H1 (cell line): ENCODE measurements around the gene PCNX3. TPM values are rescaled to one million over a fixed set of nuclear protein-coding genes. Genes with fewer than 3 reads are reported as not detected.

Experiments
- CTCF ChIA-PET: fragments of 300-600 bp; sonication (Branson Sonifier 250); formaldehyde crosslinking; loops from one replicate; lab custom pipeline; 2021; ENCODE audit not compliant: partially characterized antibody; lab: Charles Lee
- POLR2A ChIA-PET: fragments of 300-600 bp; sonication (Branson Sonifier 250); formaldehyde crosslinking; loops from one replicate; lab custom pipeline; 2021; ENCODE audit warnings: inconsistent platforms; ENCODE audit not compliant: partially characterized antibody; lab: Charles Lee
- DNase-seq, 2 experiments: peaks; one replicate each; pipeline versions ENCODE4 v3.0.0 to v3.0.0-alpha.2; 2010 to 2022; ENCODE audit warnings: low spot score in 2 of 2, low read depth in 1 of 2, mixed read lengths in 1 of 2
- FAIRE-seq: peaks from 2 replicates; lab custom pipeline; 2011; peaks lifted over from hg19 to GRCh38; lab: Jason Lieb, UNC
- H2AFZ ChIP-seq: 2 replicates; pipeline ENCODE4 v1.8.1; 2012; ENCODE audit warnings: low read length, inconsistent platforms
- H2AK5ac ChIP-seq: 2 replicates; pipeline ENCODE4 v1.6.1; 2013; ENCODE audit warnings: low read depth, low read length
- H2BK120ac ChIP-seq: replicated peaks from 2 replicates; pipeline ENCODE3; 2013; ENCODE audit warnings: low read depth, low read length, inconsistent platforms
- H2BK12ac ChIP-seq: 2 replicates; pipeline ENCODE4 v1.6.1; 2013; ENCODE audit warnings: low read depth, low read length
- H2BK15ac ChIP-seq: 2 replicates; pipeline ENCODE4 v1.6.1; 2013; ENCODE audit warnings: low read length
- H2BK20ac ChIP-seq: 2 replicates; pipeline ENCODE4 v1.6.1; 2013; ENCODE audit warnings: low read length
- H2BK5ac ChIP-seq: 2 replicates; pipeline ENCODE4 v1.6.1; 2013; ENCODE audit warnings: low read depth, low read length
- H3K14ac ChIP-seq: 2 replicates; pipeline ENCODE4 v1.6.1; 2013; ENCODE audit warnings: inconsistent platforms; ENCODE audit not compliant: insufficient read length
- H3K18ac ChIP-seq: 2 replicates; pipeline ENCODE4 v1.6.1; 2013; ENCODE audit warnings: low read length; ENCODE audit errors: extremely low read depth
- H3K23ac ChIP-seq: 2 replicates; pipeline ENCODE4 v1.6.1; 2013; ENCODE audit warnings: inconsistent platforms; ENCODE audit not compliant: insufficient read length
- H3K23me2 ChIP-seq: 2 replicates; pipeline ENCODE4 v1.6.1; 2013; ENCODE audit warnings: low read depth, low read length
- H3K27ac ChIP-seq: 2 replicates; pipeline ENCODE4 v1.6.1; 2011; ENCODE audit warnings: low read depth, low read length, inconsistent platforms
- H3K27me3 ChIP-seq, 4 experiments: replicated peaks in 1 of 4; 1 replicate in 1 of 4; 2 replicates in 3 of 4; pipeline versions ENCODE4 v1.6.1 to v1.8.1; 2011 to 2013; ENCODE audit warnings: low read length in 3 of 4, mild to moderate bottlenecking in 3 of 4, inconsistent platforms in 2 of 4, mixed read lengths in 2 of 4, moderate library complexity in 1 of 4; ENCODE audit not compliant: control insufficient read depth in 3 of 4, insufficient read depth in 3 of 4; ENCODE audit errors: extremely low read depth in 1 of 4
- H3K36me3 ChIP-seq, 4 experiments: 2 replicates each; pipeline versions ENCODE4 v1.6.1 to v1.8.1; 2011 to 2013; ENCODE audit warnings: mild to moderate bottlenecking in 4 of 4, low read length in 3 of 4, moderate library complexity in 2 of 4, control low read depth in 1 of 4, inconsistent platforms in 1 of 4; ENCODE audit not compliant: insufficient read depth in 4 of 4, control insufficient read depth in 2 of 4
- H3K4ac ChIP-seq: replicated peaks from 2 replicates; pipeline ENCODE3; 2013; ENCODE audit warnings: low read length, low read depth, mixed read lengths, inconsistent platforms; ENCODE audit not compliant: insufficient read length
- H3K4me1 ChIP-seq, 4 experiments: replicated peaks in 1 of 4; 1 replicate in 1 of 4; 2 replicates in 3 of 4; pipeline versions ENCODE4 v1.6.1 to v1.8.1; 2011 to 2013; ENCODE audit warnings: low read length in 3 of 4, inconsistent platforms in 2 of 4, mixed read lengths in 1 of 4; ENCODE audit not compliant: insufficient read depth in 4 of 4, control insufficient read depth in 3 of 4
- H3K4me2 ChIP-seq, 2 experiments: 2 replicates each; pipeline versions ENCODE4 v1.6.1 to v1.8.1; 2011 to 2013; ENCODE audit warnings: low read depth in 2 of 2, low read length in 2 of 2, control low read depth in 1 of 2, inconsistent platforms in 1 of 2, mild to moderate bottlenecking in 1 of 2; ENCODE audit not compliant: insufficient read depth in 1 of 2
- H3K4me3 ChIP-seq, 4 experiments: fragments of 200-600, 300-600 bp in 1 of 4; sonication (generic), shearing (Covaris generic), sonication (Bioruptor Twin) in 1 of 4; 2 replicates each; pipeline versions ENCODE4 v1.5.1 to v1.8.1; 2011 to 2016; ENCODE audit warnings: low read length in 4 of 4, low read depth in 3 of 4, control low read depth in 2 of 4, inconsistent platforms in 2 of 4, mild to moderate bottlenecking in 2 of 4, mixed read lengths in 1 of 4, moderate library complexity in 1 of 4; ENCODE audit not compliant: insufficient read depth in 2 of 4; ENCODE audit errors: extremely low read depth in 1 of 4
- H3K56ac ChIP-seq: replicated peaks from 2 replicates; pipeline ENCODE3; 2013; ENCODE audit warnings: low read depth, mild to moderate bottlenecking, mixed read lengths, low read length, inconsistent platforms; ENCODE audit not compliant: insufficient read length
- H3K79me1 ChIP-seq: 2 replicates; pipeline ENCODE4 v1.6.1; 2013; ENCODE audit warnings: low read depth, low read length, control low read depth
- H3K79me2 ChIP-seq, 2 experiments: 2 replicates each; pipeline versions ENCODE4 v1.6.1 to v1.8.1; 2012 to 2013; ENCODE audit warnings: low read length in 2 of 2, mild to moderate bottlenecking in 2 of 2, inconsistent platforms in 1 of 2; ENCODE audit not compliant: insufficient read depth in 2 of 2, control insufficient read depth in 1 of 2
- H3K9ac ChIP-seq, 4 experiments: replicated peaks in 1 of 4; 1 replicate in 1 of 4; 2 replicates in 3 of 4; pipeline versions ENCODE4 v1.6.1 to v1.8.1; 2011 to 2013; ENCODE audit warnings: low read depth in 3 of 4, low read length in 3 of 4, control low read depth in 2 of 4, mild to moderate bottlenecking in 2 of 4, moderate library complexity in 2 of 4, inconsistent platforms in 1 of 4; ENCODE audit errors: extremely low read depth in 1 of 4
- H3K9me3 ChIP-seq, 2 experiments: 2 replicates each; pipeline versions ENCODE4 v1.6.1 to v1.8.1; 2012 to 2013; ENCODE audit warnings: mild to moderate bottlenecking in 2 of 2, moderate library complexity in 2 of 2, control low read depth in 1 of 2, inconsistent platforms in 1 of 2, low read depth in 1 of 2, low read length in 1 of 2, mixed read lengths in 1 of 2; ENCODE audit not compliant: insufficient read depth in 2 of 2
- H4K20me1 ChIP-seq, 2 experiments: replicated peaks in 1 of 2; 2 replicates each; pipeline versions ENCODE3 to v1.8.1; 2011 to 2013; ENCODE audit warnings: inconsistent platforms in 2 of 2, low read length in 2 of 2, mild to moderate bottlenecking in 1 of 2; ENCODE audit not compliant: insufficient read depth in 2 of 2, control insufficient read depth in 1 of 2
- H4K5ac ChIP-seq: 2 replicates; pipeline ENCODE4 v1.6.1; 2013; ENCODE audit warnings: low read length, low read depth, mixed read lengths, inconsistent platforms; ENCODE audit not compliant: insufficient read length
- H4K8ac ChIP-seq: 2 replicates; pipeline ENCODE4 v1.8.0; 2013; ENCODE audit warnings: mild to moderate bottlenecking, moderate library complexity, low read length, inconsistent platforms; ENCODE audit not compliant: insufficient read depth; ENCODE audit errors: extremely low read depth
- H4K91ac ChIP-seq: replicated peaks from 2 replicates; pipeline ENCODE3; 2013; ENCODE audit warnings: low read length, mixed read lengths, inconsistent platforms; ENCODE audit not compliant: insufficient read length
- CBX8 ChIP-seq: fragments of 300-800, 300-1000 bp; sonication (generic); IDR thresholded peaks from 2 replicates; pipeline ENCODE4 v1.7.1; 2016; ENCODE audit warnings: low read depth, low read length, borderline replicate concordance
- CEBPB ChIP-seq: IDR thresholded peaks from 2 replicates; pipeline ENCODE4 v1.6.1; 2012; ENCODE audit warnings: low read depth, low read length
- CHD1 ChIP-seq: IDR thresholded peaks from 2 replicates; pipeline ENCODE4 v1.6.1; 2012; ENCODE audit warnings: low read depth, low read length, improper control_type of control experiment
- E2F6 ChIP-seq: IDR thresholded peaks from 2 replicates; pipeline ENCODE4 v1.6.1; 2012; ENCODE audit warnings: inconsistent platforms
- EZH2 ChIP-seq: fragments of 200-600 bp; sonication (generic); IDR thresholded peaks from 2 replicates; pipeline ENCODE4 v1.7.1; 2012; ENCODE audit warnings: low read depth, mild to moderate bottlenecking, moderate library complexity, low read length, inconsistent platforms; ENCODE audit not compliant: severe bottlenecking
- GABPA ChIP-seq: IDR thresholded peaks from 2 replicates; pipeline ENCODE4 v1.6.1; 2011; ENCODE audit warnings: mild to moderate bottlenecking, low read length, moderate library complexity, borderline replicate concordance; ENCODE audit not compliant: insufficient read depth
- JUN ChIP-seq: IDR thresholded peaks from 2 replicates; pipeline ENCODE4 v1.6.1; 2011; ENCODE audit warnings: low read depth, mild to moderate bottlenecking, improper control_type of control experiment, low read length
- SP4 ChIP-seq: IDR thresholded peaks from 2 replicates; pipeline ENCODE4 v1.6.1; 2012; ENCODE audit warnings: low read length, inconsistent platforms
- SRF ChIP-seq: IDR thresholded peaks from 2 replicates; pipeline ENCODE4 v1.6.1; 2011; ENCODE audit warnings: mild to moderate bottlenecking, low read depth, low read length, moderate library complexity
- TAF1 ChIP-seq: IDR thresholded peaks from 2 replicates; pipeline ENCODE4 v1.6.1; 2011; ENCODE audit warnings: mild to moderate bottlenecking, low read depth, low read length
- TCF12 ChIP-seq: IDR thresholded peaks from 2 replicates; pipeline ENCODE4 v1.6.1; 2011; ENCODE audit warnings: low read depth, mild to moderate bottlenecking, low read length
- WGBS, 2 experiments: shearing (Covaris generic) in 1 of 2; methylation state at CpG; one replicate each; pipeline versions ENCODE4 v1.1.6 to v1.1.7; 2013 to 2015; ENCODE audit warnings: low lambda C conversion rate in 2 of 2, mixed read lengths in 2 of 2, inconsistent platforms in 1 of 2, low coverage in 1 of 2, missing lambda C conversion rate in 1 of 2; ENCODE audit not compliant: insufficient replicate concordance in 2 of 2, insufficient coverage in 1 of 2, insufficient read length in 1 of 2; ENCODE audit errors: extremely low coverage in 1 of 2, missing lambda C conversion rate in 1 of 2; 5-methylcytosine and 5-hydroxymethylcytosine counted together
- polyA plus RNA-seq, 7 experiments: library from polyadenylated mRNA; depleted of rRNA in 3 of 7; stranded (reverse) in 5 of 7; unstranded in 2 of 7; fragments of >200 nt in 5 of 7; fragments of 200-250 nt in 2 of 7; gene quantifications; 1 replicate in 5 of 7; 2 replicates in 1 of 7; 4 replicates in 1 of 7; pipeline versions ENCODE4 v1.2.1 to v1.2.3, GENCODE V29; 2011 to 2013; ENCODE audit warnings: missing spikeins in 2 of 7, mixed read lengths in 2 of 7
- total RNA-seq: library from RNA; stranded (reverse); fragmentation: NEBNext Ultra II Directional; extraction: Animal tissue kit (Norgen Biotek cat#: 25700); gene quantifications from 2 replicates; pipeline ENCODE4 v1.2.1, GENCODE V29; 2021

The PCNX3 gene
- total and polyA plus RNA-seq, 2 of the 8 experiments (the other 6 are each of a cell fraction or from before 2014, with no cell fraction given): 27.2 to 38.8 TPM

DNA sequence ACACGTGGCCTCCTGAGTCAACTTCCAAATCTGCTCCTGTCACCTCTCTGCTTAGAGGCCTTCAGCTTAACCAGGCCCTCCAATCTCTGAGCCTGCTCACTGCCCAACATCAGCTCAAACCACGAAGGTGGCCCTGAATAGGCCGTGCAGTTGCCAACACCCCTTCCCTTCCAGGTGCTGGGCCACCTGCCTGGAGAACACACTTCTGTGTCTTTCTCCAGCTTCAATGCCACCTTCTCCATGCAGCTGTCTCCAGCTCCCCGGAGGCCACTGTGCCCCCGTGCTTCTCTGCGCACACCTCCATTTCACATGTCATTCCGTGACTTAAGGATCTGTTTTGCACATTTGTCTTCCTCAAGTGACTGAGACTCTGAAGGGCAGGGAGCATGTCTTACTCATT lies 41.9 kb downstream of the PCNX3 start:
- no peak overlapping the region for H2BK15ac ChIP-seq
- H2BK5ac ChIP-seq: no peak overlapping the region
- no peak for DNase-seq
- TF ChIP-seq SP4 (no peak), GABPA (no peak), CHD1 (no peak), JUN (no peak), EZH2 (no peak), TCF12 (no peak), SRF (no peak), CEBPB (no peak), CBX8 (no peak), TAF1 (no peak), E2F6 (no peak)
- TF ChIP-seq, all 59 proteins: peak for 0
- Histone ChIP-seq H3K23ac (no peak overlapping the region), H4K8ac (no peak overlapping the region), H3K4ac (no peak overlapping the region), H4K20me1 (peaks cover 0 to 6% of the 10 kb centered on the region in 2 experiments), H3K56ac (no peak overlapping the region), H2AK5ac (no peak overlapping the region), H2BK20ac (no peak overlapping the region), H2BK12ac (no peak overlapping the region), H3K23me2 (peaks cover 4% of the 10 kb centered on the region; the same call in 1 of the 2 replicates), H3K14ac (no peak overlapping the region), H3K9me3 (no peaks in the 10 kb centered on the region), H3K79me2 (peaks cover 0 to 14% of the 10 kb centered on the region in 2 experiments; a peak in 1 of 4 replicates), H3K27me3 (no peaks in the 10 kb centered on the region), H4K91ac (no peak overlapping the region), H3K4me3 (no peak overlapping the region), H3K18ac (no peak overlapping the region), H4K5ac (no peak overlapping the region), H3K4me2 (no peak overlapping the region), H3K79me1 (peaks cover 3% of the 10 kb centered on the region; the same call in 1 of the 2 replicates), H3K4me1 (peaks cover 0 to 10% (median 8%) of the 10 kb centered on the region in 4 experiments; a peak in 5 of 7 replicates), H2AFZ (no peak overlapping the region), H3K27ac (no peak overlapping the region), H3K9ac (no peak overlapping the region), H3K36me3 (peaks cover 32 to 58% (median 41%) of the 10 kb centered on the region in 4 experiments), H2BK120ac (no peak overlapping the region)
- FAIRE-seq: no peak
- 92% methylated on average over 7 of the region's 7 CpGs; no CpG with 5 or more reads in 1 of the 2 experiments for WGBS, 2 experiments
- CTCF ChIA-PET: interaction anchor here (1.1 to 1.5 kb wide), 6 partner anchors 7 to 231 kb away, joined by 3 to 5 read pairs (median 4); partner anchors contain the start of genes FIBP and SIPA1
- POLR2A ChIA-PET: interaction anchor here (0.6 to 8.9 kb wide), 4 partner anchors 11 to 753 kb away, joined by 3 to 58 read pairs (median 10); partner anchors contain the start of gene SIPA1
